ENCODE measurements around the gene TCF7.
A peak's percentile ranks its signal among the peaks of the same experiment; 100 is the strongest.

TCF7 gene

DNA sequence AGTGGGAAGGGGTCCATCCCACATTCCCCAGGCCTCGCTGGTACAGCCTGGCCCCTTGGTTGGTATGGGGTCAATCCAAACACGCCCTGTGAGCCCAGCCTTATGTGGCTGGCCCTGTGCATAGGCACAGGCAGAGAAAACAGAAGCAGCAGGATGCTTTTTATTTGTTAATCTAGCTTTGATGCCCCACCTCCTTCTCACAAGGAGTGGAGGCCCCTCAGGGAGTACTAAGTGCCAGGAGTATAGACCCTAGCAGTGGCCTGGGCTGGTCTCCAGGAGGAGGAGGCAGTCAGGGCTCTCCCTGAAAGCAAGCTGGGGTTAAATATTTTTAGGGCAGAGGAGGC is 14.6 kb upstream of the TCF7 start:
- H3K27ac ChIP-seq (replicated peaks): no peak overlapping the region
- H3K27me3 ChIP-seq (ENCODE audit: insufficient read depth, poor library complexity, severe bottlenecking): no peaks in the 10 kb centered on the region
- TF ChIP-seq SPI1 (IDR thresholded peaks at IDR 0.05; ENCODE audit: borderline replicate concordance, low read depth): no peak
- no peak for TF ChIP-seq POLR2AphosphoS5 (IDR thresholded peaks at IDR 0.05; ENCODE audit: low read depth)
- TF ChIP-seq, protein P1, sequence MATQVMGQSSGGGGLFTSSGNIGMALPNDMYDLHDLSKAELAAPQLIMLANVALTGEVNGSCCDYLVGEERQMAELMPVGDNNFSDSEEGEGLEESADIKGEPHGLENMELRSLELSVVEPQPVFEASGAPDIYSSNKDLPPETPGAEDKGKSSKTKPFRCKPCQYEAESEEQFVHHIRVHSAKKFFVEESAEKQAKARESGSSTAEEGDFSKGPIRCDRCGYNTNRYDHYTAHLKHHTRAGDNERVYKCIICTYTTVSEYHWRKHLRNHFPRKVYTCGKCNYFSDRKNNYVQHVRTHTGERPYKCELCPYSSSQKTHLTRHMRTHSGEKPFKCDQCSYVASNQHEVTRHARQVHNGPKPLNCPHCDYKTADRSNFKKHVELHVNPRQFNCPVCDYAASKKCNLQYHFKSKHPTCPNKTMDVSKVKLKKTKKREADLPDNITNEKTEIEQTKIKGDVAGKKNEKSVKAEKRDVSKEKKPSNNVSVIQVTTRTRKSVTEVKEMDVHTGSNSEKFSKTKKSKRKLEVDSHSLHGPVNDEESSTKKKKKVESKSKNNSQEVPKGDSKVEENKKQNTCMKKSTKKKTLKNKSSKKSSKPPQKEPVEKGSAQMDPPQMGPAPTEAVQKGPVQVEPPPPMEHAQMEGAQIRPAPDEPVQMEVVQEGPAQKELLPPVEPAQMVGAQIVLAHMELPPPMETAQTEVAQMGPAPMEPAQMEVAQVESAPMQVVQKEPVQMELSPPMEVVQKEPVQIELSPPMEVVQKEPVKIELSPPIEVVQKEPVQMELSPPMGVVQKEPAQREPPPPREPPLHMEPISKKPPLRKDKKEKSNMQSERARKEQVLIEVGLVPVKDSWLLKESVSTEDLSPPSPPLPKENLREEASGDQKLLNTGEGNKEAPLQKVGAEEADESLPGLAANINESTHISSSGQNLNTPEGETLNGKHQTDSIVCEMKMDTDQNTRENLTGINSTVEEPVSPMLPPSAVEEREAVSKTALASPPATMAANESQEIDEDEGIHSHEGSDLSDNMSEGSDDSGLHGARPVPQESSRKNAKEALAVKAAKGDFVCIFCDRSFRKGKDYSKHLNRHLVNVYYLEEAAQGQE (IDR thresholded peaks at IDR 0.05; ENCODE audit: insufficient replicate concordance, low read depth): no peak
- TF ChIP-seq, protein P2, sequence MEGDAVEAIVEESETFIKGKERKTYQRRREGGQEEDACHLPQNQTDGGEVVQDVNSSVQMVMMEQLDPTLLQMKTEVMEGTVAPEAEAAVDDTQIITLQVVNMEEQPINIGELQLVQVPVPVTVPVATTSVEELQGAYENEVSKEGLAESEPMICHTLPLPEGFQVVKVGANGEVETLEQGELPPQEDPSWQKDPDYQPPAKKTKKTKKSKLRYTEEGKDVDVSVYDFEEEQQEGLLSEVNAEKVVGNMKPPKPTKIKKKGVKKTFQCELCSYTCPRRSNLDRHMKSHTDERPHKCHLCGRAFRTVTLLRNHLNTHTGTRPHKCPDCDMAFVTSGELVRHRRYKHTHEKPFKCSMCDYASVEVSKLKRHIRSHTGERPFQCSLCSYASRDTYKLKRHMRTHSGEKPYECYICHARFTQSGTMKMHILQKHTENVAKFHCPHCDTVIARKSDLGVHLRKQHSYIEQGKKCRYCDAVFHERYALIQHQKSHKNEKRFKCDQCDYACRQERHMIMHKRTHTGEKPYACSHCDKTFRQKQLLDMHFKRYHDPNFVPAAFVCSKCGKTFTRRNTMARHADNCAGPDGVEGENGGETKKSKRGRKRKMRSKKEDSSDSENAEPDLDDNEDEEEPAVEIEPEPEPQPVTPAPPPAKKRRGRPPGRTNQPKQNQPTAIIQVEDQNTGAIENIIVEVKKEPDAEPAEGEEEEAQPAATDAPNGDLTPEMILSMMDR (IDR thresholded peaks at IDR 0.05; ENCODE audit: insufficient read depth, low read length): no peak
- no peak for TF ChIP-seq GABPA (IDR thresholded peaks at IDR 0.05; ENCODE audit: low read depth)
- no peak overlapping the region for H3K4me3 ChIP-seq (replicated peaks; ENCODE audit: insufficient read depth, low read length)
- DNase-seq (ENCODE audit: low read depth in 1 of 2, low spot score in 1 of 2): no peak

DNA sequence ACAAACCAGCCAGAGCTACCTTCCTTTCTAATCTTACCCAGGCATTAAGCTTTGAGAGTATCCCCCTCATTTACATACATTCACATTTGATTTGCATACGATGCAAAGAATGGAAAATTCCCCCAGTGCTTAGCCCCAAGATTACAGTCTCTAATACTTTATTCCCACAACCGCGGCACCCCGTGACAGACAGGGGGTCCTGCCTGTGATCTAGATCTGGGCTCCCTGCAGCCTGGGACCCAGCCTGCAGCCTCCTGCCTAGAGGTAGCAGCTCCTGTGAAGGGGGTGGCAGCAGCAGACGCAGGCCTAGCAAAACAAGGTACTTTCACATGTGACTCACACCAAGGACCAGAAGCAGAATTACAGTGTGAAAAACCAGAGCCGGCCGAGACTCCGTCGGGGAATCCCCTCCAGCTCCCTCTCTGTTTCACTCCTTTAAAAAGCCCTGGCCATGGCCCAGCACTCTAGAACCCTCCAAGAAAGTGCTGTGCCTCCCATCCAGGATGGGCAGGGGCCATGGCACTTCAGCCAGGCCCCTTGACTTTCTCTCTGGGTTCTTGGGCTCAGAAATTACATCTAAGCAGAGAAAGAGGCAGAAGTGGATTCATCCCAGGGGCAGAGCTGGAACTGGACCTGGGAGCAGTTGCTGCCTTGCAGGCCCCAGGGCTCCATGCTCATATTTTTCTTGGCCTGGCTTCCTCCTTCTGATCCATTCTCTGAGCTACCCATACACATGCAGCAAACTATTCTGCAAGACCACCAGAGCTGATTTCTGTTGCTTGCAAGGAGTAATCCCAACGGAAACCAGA is 14.0 kb upstream of the TCF7 start:
- Histone ChIP-seq H3K4me3 (replicated peaks; ENCODE audit: insufficient read depth, low read length) (no peak overlapping the region), H3K27me3 (ENCODE audit: insufficient read depth, poor library complexity, severe bottlenecking) (no peaks in the 10 kb centered on the region), H3K27ac (replicated peaks) (no peak overlapping the region)
- TF ChIP-seq, protein P2 (IDR thresholded peaks at IDR 0.05; ENCODE audit: insufficient read depth, low read length): no peak
- TF ChIP-seq, protein P1 (IDR thresholded peaks at IDR 0.05; ENCODE audit: insufficient replicate concordance, low read depth): no peak
- TF ChIP-seq POLR2AphosphoS5 (IDR thresholded peaks at IDR 0.05; ENCODE audit: low read depth) (no peak), SPI1 (IDR thresholded peaks at IDR 0.05; ENCODE audit: borderline replicate concordance, low read depth) (no peak), GABPA (IDR thresholded peaks at IDR 0.05; ENCODE audit: low read depth) (no peak)
- no peak for DNase-seq (ENCODE audit: low read depth in 1 of 2, low spot score in 1 of 2)

DNA sequence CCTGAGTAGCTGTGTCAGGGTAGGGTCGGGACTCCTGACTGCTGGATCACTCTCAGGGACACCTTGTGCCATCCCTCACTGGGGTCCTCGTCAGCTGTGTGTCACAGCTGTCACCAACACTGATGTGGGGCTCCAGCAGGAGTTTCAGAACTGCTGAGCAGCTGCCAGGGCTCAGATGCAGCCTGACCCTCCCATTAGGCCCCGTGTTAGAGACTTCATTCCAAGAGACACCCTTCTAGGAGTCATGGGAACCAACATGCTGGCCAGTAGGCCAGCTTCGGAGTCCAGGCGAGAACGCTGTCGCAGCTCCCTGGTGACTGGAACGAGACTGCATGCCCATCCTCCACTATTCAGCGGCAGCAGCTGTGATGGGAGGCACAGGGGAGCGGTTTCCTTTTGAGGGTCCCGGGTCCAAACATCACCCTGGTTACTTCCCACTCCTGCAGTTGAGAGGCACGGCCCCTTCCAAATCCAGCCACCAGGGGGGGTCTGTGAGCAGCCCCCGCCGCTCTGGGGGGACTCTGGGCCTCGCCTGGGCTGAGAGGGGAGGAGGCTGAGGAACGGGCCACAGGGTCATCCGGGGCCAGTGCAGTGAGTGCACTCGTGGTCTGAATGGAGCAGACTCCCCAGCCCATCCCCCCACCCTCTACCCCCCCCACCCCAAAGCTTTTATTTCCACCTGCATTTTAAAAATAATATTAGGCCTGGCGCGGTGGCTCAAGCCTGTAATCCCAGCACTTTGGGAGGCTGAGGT is 12.6 kb upstream of the TCF7 start:
- no peak overlapping the region for H3K27ac ChIP-seq (replicated peaks)
- H3K4me3 ChIP-seq (replicated peaks; ENCODE audit: insufficient read depth, low read length): no peak overlapping the region
- peak in 1 of 2 experiments; percentile 19 for DNase-seq (ENCODE audit: low read depth in 1 of 2, low spot score in 1 of 2)
- no peaks in the 10 kb centered on the region for H3K27me3 ChIP-seq (ENCODE audit: insufficient read depth, poor library complexity, severe bottlenecking)
- TF ChIP-seq, protein P2 (IDR thresholded peaks at IDR 0.05; ENCODE audit: insufficient read depth, low read length): peak; percentile 39
- TF ChIP-seq GABPA (IDR thresholded peaks at IDR 0.05; ENCODE audit: low read depth): no peak
- no peak for TF ChIP-seq POLR2AphosphoS5 (IDR thresholded peaks at IDR 0.05; ENCODE audit: low read depth)
- TF ChIP-seq, protein P1 (IDR thresholded peaks at IDR 0.05; ENCODE audit: insufficient replicate concordance, low read depth): no peak

Data from HL-60 (cell line).